GM12878 (cell line): ENCODE data around the gene CDH16. TPM values are rescaled to one million over a fixed set of nuclear protein-coding genes. Genes with fewer than 3 reads are reported as not detected.

ENCODE experiments used
- ATAC-seq: fragments of 200-7000 bp; cut with Tn5 transposase; 3 replicates; pipeline ENCODE4 v1.9.1; 2020; ENCODE audit warnings: mild to moderate bottlenecking, moderate library complexity
- BruUV-seq: library from RNA; stranded (reverse); fragments of 400-500 nt; replicated peaks from 2 replicates; lab custom pipeline; 2021; lab: Mats Ljungman, UMichigan
- CTCF ChIA-PET: fragments of 300-600 bp; sonication (Branson Sonifier 250); formaldehyde crosslinking; extraction: SDS; loops from one replicate; lab custom pipeline; 2021; ENCODE audit warnings: inconsistent platforms; lab: Yijun Ruan, JAX
- POLR2A ChIA-PET: fragments of 350-600 bp; formaldehyde crosslinking; extraction: SDS; loops from one replicate; lab custom pipeline; 2021; ENCODE audit warnings: inconsistent platforms; lab: Charles Lee
- RAD21 ChIA-PET: fragments of 300-600 bp; sonication (Branson Sonifier 250); formaldehyde crosslinking; loops from one replicate; lab custom pipeline; 2023; ENCODE audit warnings: antibody characterized with exemption; ENCODE audit not compliant: unreplicated experiment; lab: Charles Lee
- SMC1A ChIA-PET: fragments of 300-600 bp; sonication (Branson Sonifier 250); formaldehyde crosslinking; loops from one replicate; lab custom pipeline; 2023; ENCODE audit not compliant: unreplicated experiment, uncharacterized antibody; lab: Charles Lee
- DNase-seq: peaks from one replicate; pipeline ENCODE4 v3.0.0-alpha.2; 2011; ENCODE audit warnings: low read depth, low spot score
- FAIRE-seq: peaks from 3 replicates; lab custom pipeline; 2011; peaks lifted over from hg19 to GRCh38; lab: Jason Lieb, UNC
- H2AFZ ChIP-seq: 2 replicates; pipeline ENCODE4 v1.6.0; 2011; ENCODE audit warnings: low read depth, low read length, control low read depth; ENCODE audit not compliant: control insufficient read depth
- H3K27ac ChIP-seq: 2 replicates; pipeline ENCODE4 v1.5.1; 2011; ENCODE audit warnings: control low read depth; ENCODE audit not compliant: control insufficient read depth, insufficient read depth
- H3K27me3 ChIP-seq, 2 experiments: replicated peaks in 1 of 2; 2 replicates each; pipeline versions ENCODE4 v1.6.0 to v1.6.1; 2011; ENCODE audit warnings: low read length in 1 of 2; ENCODE audit not compliant: control insufficient read depth in 2 of 2, insufficient read depth in 2 of 2
- H3K36me3 ChIP-seq, 2 experiments: 2 replicates each; pipeline ENCODE4 v1.5.1; 2011; ENCODE audit warnings: low read length in 1 of 2; ENCODE audit not compliant: control insufficient read depth in 2 of 2, insufficient read depth in 2 of 2
- H3K4me1 ChIP-seq: 2 replicates; pipeline ENCODE4 v1.6.1; 2011; ENCODE audit warnings: mild to moderate bottlenecking, low read length, moderate library complexity, mixed read lengths; ENCODE audit not compliant: control insufficient read depth, insufficient read depth
- H3K4me2 ChIP-seq: 2 replicates; pipeline ENCODE4 v1.6.0; 2011; ENCODE audit warnings: control low read depth; ENCODE audit not compliant: control insufficient read depth, insufficient read depth
- H3K4me3 ChIP-seq: fragments of 200-600 bp; sonication (generic); 2 replicates; pipeline ENCODE4 v1.5.1; 2016
- H3K79me2 ChIP-seq: 2 replicates; pipeline ENCODE4 v1.6.0; 2011; ENCODE audit warnings: low read length; ENCODE audit not compliant: control insufficient read depth, insufficient read depth
- H3K9ac ChIP-seq: 2 replicates; pipeline ENCODE4 v1.8.0; 2011; ENCODE audit warnings: low read length, control low read depth, mixed read lengths; ENCODE audit not compliant: control insufficient read depth, insufficient read depth
- H3K9me3 ChIP-seq: replicated peaks from 3 replicates; pipeline ENCODE4 v1.5.1; 2011; ENCODE audit warnings: mild to moderate bottlenecking, low read length; ENCODE audit not compliant: control insufficient read depth, insufficient read depth
- H4K20me1 ChIP-seq: 2 replicates; pipeline ENCODE4 v1.6.0; 2011; ENCODE audit not compliant: control insufficient read depth, insufficient read depth
- CBFB ChIP-seq: IDR thresholded peaks from 2 replicates; pipeline ENCODE4 v1.6.1; 2016; ENCODE audit warnings: antibody characterized with exemption, low read depth
- CBX3 ChIP-seq: fragments of 200-600 bp; sonication (generic); IDR thresholded peaks from 2 replicates; pipeline ENCODE4 v1.6.1; 2016; ENCODE audit warnings: low read depth, borderline replicate concordance
- CHD1 ChIP-seq: IDR thresholded peaks from 2 replicates; pipeline ENCODE4 v1.6.1; 2012; ENCODE audit warnings: low read depth, low read length, improper control_type of control experiment
- DPF2 ChIP-seq: fragments of 450-650 bp; IDR thresholded peaks from 2 replicates; pipeline ENCODE4 v1.6.1; 2017; ENCODE audit warnings: mild to moderate bottlenecking
- FOXK2 ChIP-seq: fragments of 450-650 bp; IDR thresholded peaks from 2 replicates; pipeline ENCODE4 v1.6.1; 2017; ENCODE audit warnings: mild to moderate bottlenecking, moderate library complexity
- GATAD2B ChIP-seq: fragments of 450-650 bp; conservative IDR thresholded peaks from 2 replicates; pipeline ENCODE4 v1.6.1; 2017; ENCODE audit warnings: low read depth, mild to moderate bottlenecking, moderate library complexity
- HDAC2 ChIP-seq: fragments of 200-600 bp; sonication (generic); IDR thresholded peaks from 2 replicates; pipeline ENCODE4 v1.6.1; 2017
- IKZF2 ChIP-seq, 2 experiments: fragments of 450-650 bp; IDR thresholded peaks; 2 replicates each; pipeline ENCODE4 v1.6.1; 2017; ENCODE audit warnings: mild to moderate bottlenecking in 2 of 2, moderate library complexity in 2 of 2
- JUND ChIP-seq: IDR thresholded peaks from 2 replicates; pipeline ENCODE4 v1.6.1; 2012; ENCODE audit warnings: low read depth, mild to moderate bottlenecking, low read length, improper control_type of control experiment, moderate library complexity
- KDM1A ChIP-seq: fragments of 200-600 bp; sonication (generic); IDR thresholded peaks from 2 replicates; pipeline ENCODE4 v1.6.1; 2016; ENCODE audit warnings: borderline replicate concordance
- NFYA ChIP-seq: IDR thresholded peaks from 2 replicates; pipeline ENCODE4 v1.6.1; 2011; ENCODE audit warnings: low read depth, mild to moderate bottlenecking, low read length, improper control_type of control experiment, borderline replicate concordance
- PAX5 ChIP-seq: IDR thresholded peaks from 2 replicates; pipeline ENCODE4 v1.6.1; 2011; ENCODE audit warnings: low read depth, low read length, borderline replicate concordance
- PML ChIP-seq: IDR thresholded peaks from 2 replicates; pipeline ENCODE4 v1.6.1; 2012; ENCODE audit warnings: low read length, inconsistent platforms
- POLR2A ChIP-seq: IDR thresholded peaks from 2 replicates; pipeline ENCODE4 v1.6.1; 2011; ENCODE audit warnings: low read depth, mild to moderate bottlenecking, low read length
- POLR2AphosphoS2 ChIP-seq: IDR thresholded peaks from 2 replicates; pipeline ENCODE4 v1.6.1; 2011; ENCODE audit warnings: low read depth, mild to moderate bottlenecking, low read length, improper control_type of control experiment, moderate library complexity
- SMC3 ChIP-seq: IDR thresholded peaks from 2 replicates; pipeline ENCODE4 v1.6.1; 2011; ENCODE audit warnings: low read length, improper control_type of control experiment, borderline replicate concordance
- SRF ChIP-seq, 2 experiments: IDR thresholded peaks; 2 replicates each; pipeline ENCODE4 v1.6.1; 2011; ENCODE audit warnings: low read depth in 2 of 2, low read length in 2 of 2, mild to moderate bottlenecking in 1 of 2, moderate library complexity in 1 of 2
- ZNF207 ChIP-seq: fragments of 450-650 bp; IDR thresholded peaks from 2 replicates; pipeline ENCODE4 v1.6.1; 2014; ENCODE audit warnings: antibody characterized with exemption, mild to moderate bottlenecking, borderline replicate concordance
- ZZZ3 ChIP-seq: IDR thresholded peaks from 2 replicates; pipeline ENCODE4 v1.6.1; 2011; ENCODE audit warnings: low read depth; ENCODE audit not compliant: control insufficient read depth, insufficient read length
- WGBS: methylation state at CpG from one replicate; pipeline ENCODE4 v1.1.6; 2016; ENCODE audit warnings: low lambda C conversion rate; ENCODE audit not compliant: insufficient replicate concordance, insufficient coverage; ENCODE audit errors: missing lambda C conversion rate; 5-methylcytosine and 5-hydroxymethylcytosine counted together
- in situ Hi-C: fragments of 300-500 bp; cut with MboI; formaldehyde crosslinking; loops from 9 replicates; pipeline ENCODE4 v1.14.3; 2018; ENCODE audit warnings: mixed read lengths
- intact Hi-C: fragments of 100-400 bp; cut with micrococcal nuclease; formaldehyde crosslinking; loops from one replicate; pipeline ENCODE4 v1.14.2; 2022; ENCODE audit not compliant: unreplicated experiment
- polyA plus RNA-seq, 11 experiments: library from polyadenylated mRNA; depleted of rRNA in 4 of 11; unstranded in 6 of 11; stranded (reverse) in 5 of 11; fragments of >200 nt; fragmentation: Nextera tagmentation in 4 of 11; fragmentation: Illumina TruSeq in 1 of 11; extraction: Ambion mirVana in 4 of 11; extraction: Trizol in 1 of 11; gene quantifications; 1 replicate in 1 of 11; 2 replicates in 10 of 11; pipeline versions ENCODE4 v1.2.1 to v1.2.3, GENCODE V29; 2011 to 2016; ENCODE audit warnings: inconsistent platforms in 2 of 11, missing spikeins in 2 of 11, low read depth in 1 of 11
- total RNA-seq, 4 experiments: library from RNA; depleted of rRNA in 3 of 4; stranded (reverse); fragments of >200 nt in 3 of 4; fragmentation: Illumina TruSeq in 1 of 4; extraction: Trizol in 1 of 4; gene quantifications; 2 replicates each; pipeline versions ENCODE4 v1.2.1 to v1.2.3, GENCODE V29; 2013 to 2021
- TF ChIP-seq, protein P1 (sequence below): fragments of 450-650 bp; IDR thresholded peaks from 2 replicates; pipeline ENCODE4 v1.6.1; 2014; ENCODE audit warnings: mild to moderate bottlenecking

Gene CDH16
- total and polyA plus RNA-seq, 10 of the 15 experiments (the other 5 are each of a cell fraction or from before 2014, with no cell fraction given) = 0.05 TPM; not detected in 9

DNA sequence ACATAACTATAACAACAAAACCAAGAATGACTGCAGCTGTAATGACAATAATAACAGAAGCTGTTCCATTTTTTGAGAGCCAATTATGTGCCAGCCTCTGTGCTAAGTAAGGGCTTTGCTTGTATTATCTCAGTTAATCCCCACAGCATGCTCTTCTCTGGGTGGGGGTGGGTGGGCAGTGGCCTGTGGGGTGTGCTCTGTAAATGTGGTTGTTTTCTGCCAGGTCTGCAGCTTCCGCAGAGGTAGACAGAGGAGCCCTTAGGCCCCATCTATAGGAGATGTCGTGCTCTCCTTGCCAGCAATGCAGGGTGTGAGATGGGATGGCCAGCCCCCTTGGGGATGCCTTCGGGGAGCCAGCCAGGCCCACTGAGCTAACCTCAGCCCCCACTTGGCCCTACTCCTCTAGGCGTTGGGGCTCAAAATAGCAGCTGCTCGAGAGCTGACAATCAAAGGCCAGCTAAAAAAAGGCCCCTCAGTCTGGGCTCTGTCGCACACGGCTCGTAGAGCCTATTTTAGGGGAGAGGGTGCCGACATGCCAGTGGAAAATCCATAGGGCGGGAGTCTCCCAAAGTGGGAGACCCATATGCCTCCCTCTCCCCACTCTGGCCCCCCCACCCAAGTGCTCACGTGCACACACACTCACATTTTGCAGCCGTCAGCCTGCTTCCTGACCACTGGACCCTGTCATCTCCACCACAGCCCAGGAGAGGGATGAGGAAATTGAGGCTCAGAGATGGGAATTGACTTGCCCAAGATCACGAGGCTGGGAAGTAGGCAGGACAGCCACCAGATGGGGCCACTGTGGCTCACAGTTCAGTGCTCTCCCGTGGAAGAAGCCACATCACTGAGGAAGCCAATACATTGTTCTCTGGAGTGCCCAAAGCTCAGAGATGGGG lies 15.8 kb downstream of the CDH16 start:
- no peak overlapping the region for H3K4me3 ChIP-seq
- ChIA-PET SMC1A (interaction anchor here (0.6 to 1.3 kb wide), 2 partner anchors 26 to 250 kb away, joined by 3 to 4 read pairs; no protein-coding TSS in a partner anchor), POLR2A (no interaction called here), RAD21 (no interaction called here), CTCF (interaction anchor here (1.1 to 1.5 kb wide), 3 partner anchors 8 to 26 kb away, joined by 3 to 5 read pairs (median 3); no protein-coding TSS in a partner anchor)
- intact Hi-C loops = no loop called here
- H4K20me1 ChIP-seq = no peaks in the 10 kb centered on the region
- in situ Hi-C loops = no loop called here
- no peak overlapping the region for H2AFZ ChIP-seq
- no peaks in the 10 kb centered on the region for H3K36me3 ChIP-seq
- ATAC-seq (no peak), FAIRE-seq (no peak), DNase-seq (no peak)
- 38% methylated on average over 14 of the region's 14 CpGs for WGBS
- no peaks in the 10 kb centered on the region for H3K79me2 ChIP-seq
- peaks cover 4% of the 10 kb centered on the region; the same call in 1 of the 2 replicates for H3K4me1 ChIP-seq
- no peak for TF ChIP-seq KDM1A
- no peak for TF ChIP-seq PAX5
- no peak for TF ChIP-seq ZNF207
- TF ChIP-seq ZZZ3 = no peak
- no peak for TF ChIP-seq SMC3
- TF ChIP-seq POLR2A = no peak
- TF ChIP-seq, protein P1, sequence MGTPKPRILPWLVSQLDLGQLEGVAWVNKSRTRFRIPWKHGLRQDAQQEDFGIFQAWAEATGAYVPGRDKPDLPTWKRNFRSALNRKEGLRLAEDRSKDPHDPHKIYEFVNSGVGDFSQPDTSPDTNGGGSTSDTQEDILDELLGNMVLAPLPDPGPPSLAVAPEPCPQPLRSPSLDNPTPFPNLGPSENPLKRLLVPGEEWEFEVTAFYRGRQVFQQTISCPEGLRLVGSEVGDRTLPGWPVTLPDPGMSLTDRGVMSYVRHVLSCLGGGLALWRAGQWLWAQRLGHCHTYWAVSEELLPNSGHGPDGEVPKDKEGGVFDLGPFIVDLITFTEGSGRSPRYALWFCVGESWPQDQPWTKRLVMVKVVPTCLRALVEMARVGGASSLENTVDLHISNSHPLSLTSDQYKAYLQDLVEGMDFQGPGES = no peak
- no peak for TF ChIP-seq GATAD2B
- TF ChIP-seq IKZF2 (IDR thresholded peaks at IDR 0.05) = no peak
- no peak for TF ChIP-seq DPF2
- no peak for TF ChIP-seq CBFB
- TF ChIP-seq CHD1 = no peak
- no peak for TF ChIP-seq HDAC2
- no peak for TF ChIP-seq POLR2AphosphoS2
- no peak for TF ChIP-seq PML
- TF ChIP-seq CBX3 = no peak
- TF ChIP-seq FOXK2 = no peak
- no peak for TF ChIP-seq JUND
- no peak for TF ChIP-seq NFYA
- TF ChIP-seq SRF (IDR thresholded peaks at IDR 0.05; ENCODE audit: low read depth in 2 of 2, low read length in 2 of 2) = no peak
- H3K9me3 ChIP-seq = no peaks in the 10 kb centered on the region
- BruUV-seq = no TSS peak
- no peaks in the 10 kb centered on the region for H3K27me3 ChIP-seq
- no peak overlapping the region for H3K4me2 ChIP-seq
- H3K9ac ChIP-seq = no peak overlapping the region
- no peak overlapping the region for H3K27ac ChIP-seq
